NB4 (cell line): ENCODE results near the gene LARP4B.

ENCODE experiments used
- DNase-seq: peaks from one replicate; pipeline ENCODE4 v3.0.0; 2010; ENCODE audit warnings: low read depth
- H3K4me3 ChIP-seq: one replicate; pipeline ENCODE4 v1.5.1; 2011; ENCODE audit warnings: mild to moderate bottlenecking, low read depth, low read length, moderate library complexity
- CTCF ChIP-seq: IDR thresholded peaks from one replicate; pipeline ENCODE4 v1.5.1; 2012; ENCODE audit warnings: low read depth, low read length
- MAX ChIP-seq: IDR thresholded peaks from 2 replicates; pipeline ENCODE4 v1.6.1; 2011; ENCODE audit warnings: low read depth, low read length
- MYC ChIP-seq: IDR thresholded peaks from 2 replicates; pipeline ENCODE4 v1.6.1; 2011; ENCODE audit warnings: low read depth, low read length
- POLR2A ChIP-seq: IDR thresholded peaks from 2 replicates; pipeline ENCODE4 v1.6.1; 2011; ENCODE audit warnings: mild to moderate bottlenecking; ENCODE audit not compliant: insufficient read length; ENCODE audit errors: extremely low read depth

The LARP4B gene

GRCh38 chr10:774661-775244, 156.8 kb downstream of the LARP4B start:
- TF ChIP-seq CTCF (no peak), MYC (no peak), MAX (no peak), POLR2A (no peak)
- H3K4me3 ChIP-seq: no peak overlapping the region
- DNase-seq: no peak

- no peak overlapping the region for H3K4me3 ChIP-seq
- no peak for DNase-seq
- TF ChIP-seq MAX (no peak), CTCF (no peak), POLR2A (no peak), MYC (no peak)
Measured at GRCh38 chr10:774223-774622, 157.3 kb downstream of the LARP4B start.

GRCh38 chr10:773562-774161, 157.8 kb downstream of the LARP4B start:
- DNase-seq: no peak
- no peak overlapping the region for H3K4me3 ChIP-seq
- TF ChIP-seq MAX (no peak), POLR2A (no peak), CTCF (no peak), MYC (no peak)

GRCh38 chr10:772227-772637, 159.3 kb downstream of the LARP4B start:
- H3K4me3 ChIP-seq: no peak overlapping the region
- TF ChIP-seq POLR2A (no peak), MYC (no peak), CTCF (no peak), MAX (no peak)
- no peak for DNase-seq

- TF ChIP-seq MYC (no peak), CTCF (no peak), MAX (no peak), POLR2A (no peak)
- H3K4me3 ChIP-seq: no peak overlapping the region
- no peak for DNase-seq
Measured at GRCh38 chr10:771647-772046, 159.9 kb downstream of the LARP4B start.
